HepG2 (cell line): ENCODE measurements around the gene CYTH1. TPM values are rescaled to one million over a fixed set of nuclear protein-coding genes. Genes with fewer than 3 reads are reported as not detected.

Source experiments
- ATAC-seq: fragments of 200-7000 bp; cut with Tn5 transposase; 3 replicates; pipeline ENCODE4 v1.9.1; 2020; ENCODE audit warnings: mild to moderate bottlenecking, moderate library complexity
- BruUV-seq: library from RNA; stranded (reverse); fragments of 400-500 nt; replicated peaks from 2 replicates; lab custom pipeline; 2021; lab: Mats Ljungman, UMichigan
- CTCF ChIA-PET: fragments of 300-600 bp; formaldehyde crosslinking; extraction: SDS; loops from one replicate; lab custom pipeline; 2021; ENCODE audit warnings: low total read pairs, inconsistent platforms, low intra/inter-chr PET ratio; lab: Yijun Ruan, JAX
- POLR2A ChIA-PET: fragments of 350-600 bp; sonication (Branson Sonifier 250); formaldehyde crosslinking; loops from one replicate; lab custom pipeline; 2020; ENCODE audit warnings: antibody characterized with exemption, inconsistent platforms; lab: Yijun Ruan, JAX
- DNase-seq: peaks from one replicate; pipeline ENCODE4 v3.0.0-alpha.2; 2015; ENCODE audit warnings: low spot score
- FAIRE-seq: peaks from 3 replicates; lab custom pipeline; 2011; peaks lifted over from hg19 to GRCh38; lab: Jason Lieb, UNC
- H2AFZ ChIP-seq: one replicate; pipeline ENCODE4 v1.6.1; 2011; ENCODE audit warnings: low read length, inconsistent platforms
- H3K27ac ChIP-seq: fragments of 300-600 bp; 3 replicates; pipeline ENCODE4 v1.8.0; 2011; ENCODE audit warnings: mixed run types, mild to moderate bottlenecking, mixed read lengths, low read length, inconsistent platforms; ENCODE audit not compliant: insufficient read depth; ENCODE audit errors: extremely low read length
- H3K27me3 ChIP-seq, 2 experiments: fragments of 200-600 bp in 1 of 2; 2 replicates in 1 of 2; 3 replicates in 1 of 2; pipeline versions ENCODE4 v1.6.0 to v1.8.0; 2011; ENCODE audit warnings: low read length in 2 of 2, mild to moderate bottlenecking in 2 of 2, moderate library complexity in 2 of 2, inconsistent platforms in 1 of 2; ENCODE audit not compliant: insufficient read depth in 2 of 2, control insufficient read depth in 1 of 2
- H3K36me3 ChIP-seq, 2 experiments: fragments of 200-600 bp in 1 of 2; replicated peaks in 1 of 2; 2 replicates in 1 of 2; 3 replicates in 1 of 2; pipeline versions ENCODE4 v1.5.1 to v1.8.0; 2011; ENCODE audit warnings: low read length in 2 of 2, inconsistent platforms in 1 of 2; ENCODE audit not compliant: insufficient read depth in 2 of 2, control insufficient read depth in 1 of 2
- H3K4me1 ChIP-seq: 2 replicates; pipeline ENCODE4 v1.5.1; 2012; ENCODE audit warnings: low read length, inconsistent platforms; ENCODE audit not compliant: insufficient read depth
- H3K4me2 ChIP-seq: 2 replicates; pipeline ENCODE4 v1.6.0; 2011; ENCODE audit warnings: low read depth, low read length, inconsistent platforms
- H3K4me3 ChIP-seq, 3 experiments: fragments of 200-600 bp in 1 of 3; sonication (generic), shearing (Covaris generic) in 1 of 3; replicated peaks in 1 of 3; 2 replicates each; pipeline ENCODE4 v1.5.1; 2011 to 2016; ENCODE audit warnings: low read length in 3 of 3, inconsistent platforms in 2 of 3, low read depth in 2 of 3, mild to moderate bottlenecking in 2 of 3, control low read depth in 1 of 3, mixed read lengths in 1 of 3; ENCODE audit not compliant: insufficient read depth in 1 of 3
- H3K79me2 ChIP-seq: one replicate; pipeline ENCODE4 v1.6.1; 2011; ENCODE audit warnings: low read length, inconsistent platforms; ENCODE audit not compliant: insufficient read depth
- H3K9ac ChIP-seq: 2 replicates; pipeline ENCODE4 v1.6.0; 2011; ENCODE audit warnings: mild to moderate bottlenecking, low read depth, low read length, inconsistent platforms; ENCODE audit not compliant: insufficient read depth
- H3K9me3 ChIP-seq: 2 replicates; pipeline ENCODE4 v1.5.1; 2012; ENCODE audit warnings: mild to moderate bottlenecking, low read length
- H4K20me1 ChIP-seq: 2 replicates; pipeline ENCODE4 v1.6.0; 2011; ENCODE audit warnings: inconsistent platforms, mild to moderate bottlenecking, low read length, moderate library complexity; ENCODE audit not compliant: insufficient read depth
- FOXJ3 ChIP-seq: sonication (generic); formaldehyde crosslinking; IDR thresholded peaks from 2 replicates; pipeline ENCODE4 v1.4.0; 2020; ENCODE audit warnings: missing genetic modification reagents, mild to moderate bottlenecking, borderline replicate concordance
- JUNB ChIP-seq: sonication (generic); formaldehyde crosslinking; IDR thresholded peaks from 2 replicates; pipeline ENCODE4 v1.8.0; 2022; ENCODE audit warnings: missing genetic modification reagents, mild to moderate bottlenecking, borderline replicate concordance
- KDM2A ChIP-seq: sonication (generic); formaldehyde crosslinking; IDR thresholded peaks from 2 replicates; pipeline ENCODE4 v1.4.0; 2020; ENCODE audit warnings: low read depth, missing genetic modification reagents, borderline replicate concordance
- SKIL ChIP-seq: sonication (generic); formaldehyde crosslinking; IDR thresholded peaks from 2 replicates; pipeline ENCODE4 v1.8.0; 2022; ENCODE audit warnings: missing genetic modification reagents, mild to moderate bottlenecking, moderate library complexity, borderline replicate concordance
- ZMAT3 ChIP-seq: sonication (generic); formaldehyde crosslinking; conservative IDR thresholded peaks from 2 replicates; pipeline ENCODE4 v1.7.0; 2021; ENCODE audit warnings: missing genetic modification reagents
- ZNF12 ChIP-seq: sonication (generic); formaldehyde crosslinking; IDR thresholded peaks from 2 replicates; pipeline ENCODE4 v1.5.0; 2020; ENCODE audit warnings: missing genetic modification reagents
- ZNF335 ChIP-seq: sonication (generic); formaldehyde crosslinking; IDR thresholded peaks from 2 replicates; pipeline ENCODE4 v1.4.0; 2020; ENCODE audit warnings: missing genetic modification reagents
- ZNF576 ChIP-seq: sonication (generic); formaldehyde crosslinking; IDR thresholded peaks from 2 replicates; pipeline ENCODE4 v1.4.0; 2020; ENCODE audit warnings: mild to moderate bottlenecking, missing genetic modification reagents
- ZNF678 ChIP-seq: sonication (generic); formaldehyde crosslinking; IDR thresholded peaks from 2 replicates; pipeline ENCODE4 v1.4.0; 2020; ENCODE audit warnings: mild to moderate bottlenecking, missing genetic modification reagents
- WGBS: methylation state at CpG from one replicate; pipeline ENCODE4 v1.1.6; 2017; ENCODE audit warnings: low lambda C conversion rate; 5-methylcytosine and 5-hydroxymethylcytosine counted together
- in situ Hi-C: cut with HindIII; loops from 2 replicates; pipeline ENCODE4 v1.10.0; 2017; ENCODE audit warnings: low pct_unique_long_range_greater_than_20kb; ENCODE audit not compliant: extremely low pct_ligation_motif_present
- intact Hi-C: fragments of 100-400 bp; cut with micrococcal nuclease; formaldehyde crosslinking; loops from one replicate; pipeline ENCODE4 v1.10.0; 2022; ENCODE audit not compliant: unreplicated experiment
- polyA plus RNA-seq, 8 experiments: library from polyadenylated mRNA; depleted of rRNA in 3 of 8; stranded (reverse) in 7 of 8; unstranded in 1 of 8; fragments of >200 nt; fragmentation: Illumina TruSeq in 4 of 8; extraction: Trizol in 4 of 8; gene quantifications; 2 replicates each; pipeline versions ENCODE4 v1.2.1 to v1.2.3, GENCODE V29; 2011 to 2016; ENCODE audit warnings: low read depth in 4 of 8, missing spikeins in 1 of 8, mixed read lengths in 1 of 8; ENCODE audit not compliant: insufficient read depth in 1 of 8
- total RNA-seq, 5 experiments: library from RNA; depleted of rRNA; stranded (reverse); fragments of >200 nt; fragmentation: Illumina TruSeq; extraction: Trizol; gene quantifications; 2 replicates each; pipeline ENCODE4 v1.2.3, GENCODE V29; 2016; ENCODE audit warnings: low read depth in 1 of 5

Gene CYTH1
- total and polyA plus RNA-seq, 2 of the 13 experiments (the other 11 are each of a cell fraction or from before 2014, with no cell fraction given): 20.1 to 48.9 TPM

GRCh38 chr17:78637643-78638420 lies 144.2 kb downstream of the CYTH1 start:
- CTCF ChIA-PET: no interaction called here

More at GRCh38 chr17:78637643-78638420, 144.2 kb downstream of the CYTH1 start:
- FAIRE-seq (no peak), ATAC-seq (no peak), DNase-seq (no peak)
- 63% methylated on average over 15 of the region's 16 CpGs for WGBS
- Histone ChIP-seq H3K27me3 (no peaks in the 10 kb centered on the region), H3K9me3 (no peaks in the 10 kb centered on the region), H3K9ac (no peak overlapping the region), H3K27ac (no peak overlapping the region), H3K4me3 (no peak overlapping the region), H2AFZ (no peak overlapping the region), H3K79me2 (no peaks in the 10 kb centered on the region), H3K4me2 (no peak overlapping the region), H4K20me1 (no peaks in the 10 kb centered on the region), H3K36me3 (no peaks in the 10 kb centered on the region), H3K4me1 (peaks cover 53% of the 10 kb centered on the region)
- POLR2A ChIA-PET: no interaction called here
- BruUV-seq: no TSS peak
- no peak for TF ChIP-seq JUNB (CRISPR knock-in tag)
- peak; percentile 96 for TF ChIP-seq ZNF12
- no peak for TF ChIP-seq ZMAT3
- no peak for TF ChIP-seq ZNF678 (CRISPR knock-in tag)
- TF ChIP-seq FOXJ3 (CRISPR knock-in tag): no peak
- no peak for TF ChIP-seq SKIL
- no peak for TF ChIP-seq KDM2A (CRISPR knock-in tag)
- no peak for TF ChIP-seq ZNF576 (CRISPR knock-in tag)
- no peak for TF ChIP-seq ZNF335
- intact Hi-C loops (no loop called here), in situ Hi-C loops (no loop called here)
